SU-DHL-6 (cell line): ENCODE measurements around the gene PRSS35.

Experiments used
- H2AFZ ChIP-seq: fragments of 200-600 bp; sonication (generic); 2 replicates; pipeline ENCODE4 v1.6.1; 2014; ENCODE audit warnings: low read depth, mild to moderate bottlenecking, moderate library complexity, mixed read lengths, antibody characterized with exemption, low read length; ENCODE audit not compliant: severe bottlenecking
- H3F3A ChIP-seq: fragments of 200-600 bp; shearing (Covaris generic); 2 replicates; pipeline ENCODE4 v1.6.0; 2016; ENCODE audit warnings: antibody characterized with exemption, mild to moderate bottlenecking; ENCODE audit not compliant: insufficient read depth
- H3K27ac ChIP-seq: fragments of 200-600 bp; sonication (generic); 2 replicates; pipeline ENCODE4 v1.5.1; 2016; ENCODE audit warnings: low read depth, mild to moderate bottlenecking, low read length, moderate library complexity, mixed read lengths
- H3K27me3 ChIP-seq: fragments of 200-600 bp; sonication (generic), shearing (Covaris generic); 2 replicates; pipeline ENCODE4 v1.6.0; 2014; ENCODE audit warnings: mild to moderate bottlenecking, low read length
- H3K36me3 ChIP-seq: fragments of 200-600 bp; sonication (generic); 2 replicates; pipeline ENCODE4 v1.6.1; 2014; ENCODE audit warnings: mild to moderate bottlenecking, low read length, mixed read lengths
- H3K4me2 ChIP-seq: fragments of 300-600, 200-600 bp; shearing (Covaris generic), sonication (generic); 2 replicates; pipeline ENCODE4 v1.6.0; 2014; ENCODE audit warnings: low read length, low read depth, mild to moderate bottlenecking; ENCODE audit not compliant: poor library complexity, severe bottlenecking
- H3K4me3 ChIP-seq: fragments of 200-600 bp; sonication (generic); 2 replicates; pipeline ENCODE4 v1.5.1; 2014; ENCODE audit warnings: antibody characterized with exemption, low read length, mild to moderate bottlenecking, mixed read lengths; ENCODE audit not compliant: insufficient read depth, poor library complexity, severe bottlenecking
- H3K79me2 ChIP-seq: fragments of 200-600 bp; sonication (generic); 2 replicates; pipeline ENCODE4 v1.6.1; 2014; ENCODE audit warnings: mild to moderate bottlenecking, low read length, moderate library complexity; ENCODE audit not compliant: insufficient read depth
- H3K9ac ChIP-seq: fragments of 200-600 bp; sonication (generic); 2 replicates; pipeline ENCODE4 v1.7.0; 2014; ENCODE audit warnings: mild to moderate bottlenecking, low read length
- H3K9me2 ChIP-seq: fragments of 200-600 bp; sonication (generic); replicated peaks from 2 replicates; pipeline ENCODE4 v1.6.1; 2014; ENCODE audit warnings: low read length; ENCODE audit not compliant: insufficient read depth
- H3K9me3 ChIP-seq: fragments of 200-600 bp; sonication (generic); 2 replicates; pipeline ENCODE4 v1.6.1; 2014; ENCODE audit warnings: low read length, mixed read lengths; ENCODE audit not compliant: insufficient read depth
- H4K20me1 ChIP-seq: fragments of 200-600 bp; sonication (generic); 2 replicates; pipeline ENCODE4 v1.6.1; 2014; ENCODE audit warnings: low read depth, mild to moderate bottlenecking, antibody characterized with exemption, low read length, moderate library complexity, mixed read lengths
- EZH2phosphoT487 ChIP-seq: fragments of 200-600 bp; sonication (generic), shearing (Covaris generic); conservative IDR thresholded peaks from 2 replicates; pipeline ENCODE4 v1.6.1; 2018; ENCODE audit warnings: mild to moderate bottlenecking, antibody characterized with exemption, low read length, moderate library complexity, mixed read lengths
- TF ChIP-seq, protein P1 (sequence below): fragments of 200-600 bp; sonication (generic); IDR thresholded peaks from one replicate; pipeline ENCODE4 v1.5.1; 2017; ENCODE audit warnings: antibody characterized with exemption, mild to moderate bottlenecking, low read length, moderate library complexity; ENCODE audit not compliant: insufficient read depth, poor library complexity, severe bottlenecking

Gene PRSS35, protein sequence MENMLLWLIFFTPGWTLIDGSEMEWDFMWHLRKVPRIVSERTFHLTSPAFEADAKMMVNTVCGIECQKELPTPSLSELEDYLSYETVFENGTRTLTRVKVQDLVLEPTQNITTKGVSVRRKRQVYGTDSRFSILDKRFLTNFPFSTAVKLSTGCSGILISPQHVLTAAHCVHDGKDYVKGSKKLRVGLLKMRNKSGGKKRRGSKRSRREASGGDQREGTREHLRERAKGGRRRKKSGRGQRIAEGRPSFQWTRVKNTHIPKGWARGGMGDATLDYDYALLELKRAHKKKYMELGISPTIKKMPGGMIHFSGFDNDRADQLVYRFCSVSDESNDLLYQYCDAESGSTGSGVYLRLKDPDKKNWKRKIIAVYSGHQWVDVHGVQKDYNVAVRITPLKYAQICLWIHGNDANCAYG

DNA sequence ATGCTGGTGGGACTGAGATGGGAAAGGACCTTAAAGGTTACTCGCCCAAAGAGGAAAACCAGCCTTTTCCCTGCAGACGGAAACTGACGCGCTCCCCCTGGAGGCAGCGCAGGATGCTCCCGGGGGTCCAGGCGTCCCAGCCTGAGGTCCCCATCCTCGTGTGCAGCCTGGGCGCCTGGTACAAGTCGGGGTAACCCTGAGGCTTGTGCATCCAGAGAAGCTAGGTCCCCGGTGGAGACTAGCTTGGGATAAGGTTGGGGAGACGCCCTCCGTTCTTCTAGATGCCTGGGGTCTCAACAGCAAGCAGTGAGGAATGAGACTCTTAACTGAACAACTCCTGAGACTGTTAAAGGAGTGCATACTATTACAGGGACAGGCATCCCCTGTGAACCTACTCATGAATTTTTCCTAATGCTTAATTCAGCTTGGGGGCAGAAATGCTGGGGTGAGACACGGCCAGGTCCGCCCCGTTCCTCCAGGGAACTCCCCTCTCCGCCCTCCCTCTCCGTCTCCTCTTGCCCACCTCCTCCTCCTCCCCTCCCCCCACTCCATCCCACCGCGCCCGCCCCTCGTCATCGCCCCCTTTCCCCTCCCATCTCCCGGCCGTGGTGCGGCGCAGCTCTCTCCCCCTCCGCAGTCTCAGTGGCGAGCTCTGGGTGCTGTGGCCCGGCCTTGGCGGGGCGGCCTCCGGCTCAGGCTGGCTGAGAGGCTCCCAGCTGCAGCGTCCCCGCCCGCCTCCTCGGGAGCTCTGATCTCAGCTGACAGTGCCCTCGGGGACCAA, at the start of gene PRSS35:
PRSS35 (plus strand) TSS at position 634 of the 781 bp plus-strand sequence. CDS start 10,908 bp downstream, outside the sequence.
- Histone ChIP-seq H3K79me2 (no peaks in the 10 kb centered on the region), H3K4me2 (no peak within 1 kb of the TSS), H2AFZ (no peak within 1 kb of the TSS), H3K4me3 (no peak within 1 kb of the TSS), H3K9ac (no peak within 1 kb of the TSS), H3F3A (no peaks in the 10 kb centered on the region), H4K20me1 (no peaks in the 10 kb centered on the region), H3K36me3 (no peaks in the 10 kb centered on the region), H3K27ac (no peak within 1 kb of the TSS), H3K27me3 (no peaks in the 10 kb centered on the region), H3K9me2 (no peaks in the 10 kb centered on the region), H3K9me3 (no peaks in the 10 kb centered on the region)
- TF ChIP-seq, protein P1, sequence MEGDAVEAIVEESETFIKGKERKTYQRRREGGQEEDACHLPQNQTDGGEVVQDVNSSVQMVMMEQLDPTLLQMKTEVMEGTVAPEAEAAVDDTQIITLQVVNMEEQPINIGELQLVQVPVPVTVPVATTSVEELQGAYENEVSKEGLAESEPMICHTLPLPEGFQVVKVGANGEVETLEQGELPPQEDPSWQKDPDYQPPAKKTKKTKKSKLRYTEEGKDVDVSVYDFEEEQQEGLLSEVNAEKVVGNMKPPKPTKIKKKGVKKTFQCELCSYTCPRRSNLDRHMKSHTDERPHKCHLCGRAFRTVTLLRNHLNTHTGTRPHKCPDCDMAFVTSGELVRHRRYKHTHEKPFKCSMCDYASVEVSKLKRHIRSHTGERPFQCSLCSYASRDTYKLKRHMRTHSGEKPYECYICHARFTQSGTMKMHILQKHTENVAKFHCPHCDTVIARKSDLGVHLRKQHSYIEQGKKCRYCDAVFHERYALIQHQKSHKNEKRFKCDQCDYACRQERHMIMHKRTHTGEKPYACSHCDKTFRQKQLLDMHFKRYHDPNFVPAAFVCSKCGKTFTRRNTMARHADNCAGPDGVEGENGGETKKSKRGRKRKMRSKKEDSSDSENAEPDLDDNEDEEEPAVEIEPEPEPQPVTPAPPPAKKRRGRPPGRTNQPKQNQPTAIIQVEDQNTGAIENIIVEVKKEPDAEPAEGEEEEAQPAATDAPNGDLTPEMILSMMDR: no peak
- no peak for TF ChIP-seq EZH2phosphoT487

DNA sequence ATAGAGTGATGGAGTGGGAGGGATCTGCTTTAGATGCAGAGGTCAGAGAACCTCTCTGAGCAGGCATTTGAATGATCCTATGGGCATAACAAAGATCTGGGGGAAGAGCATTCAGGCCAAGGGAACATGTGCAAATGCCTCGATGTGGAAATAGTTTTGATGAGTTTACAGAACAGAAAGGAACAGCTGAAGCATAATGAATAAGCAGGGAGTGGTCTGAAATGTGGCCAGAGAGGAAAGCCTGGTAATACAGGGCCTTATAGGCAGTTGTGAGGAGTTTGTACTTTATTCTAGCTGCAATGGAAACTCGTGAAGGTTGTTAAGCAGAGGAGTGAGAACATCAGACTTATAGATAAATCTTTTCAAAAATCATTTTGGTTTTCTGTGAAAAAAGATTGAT, 48.4 kb upstream of the PRSS35 start:
- Histone ChIP-seq H3K9ac (no peak overlapping the region), H3F3A (no peaks in the 10 kb centered on the region), H3K9me2 (no peaks in the 10 kb centered on the region), H4K20me1 (no peaks in the 10 kb centered on the region), H3K79me2 (no peaks in the 10 kb centered on the region), H3K36me3 (no peaks in the 10 kb centered on the region), H3K27me3 (no peaks in the 10 kb centered on the region), H3K4me3 (no peak overlapping the region), H3K4me2 (no peak overlapping the region), H3K27ac (no peak overlapping the region), H2AFZ (no peak overlapping the region), H3K9me3 (no peaks in the 10 kb centered on the region)
- TF ChIP-seq EZH2phosphoT487: no peak
- TF ChIP-seq, protein P1: no peak

DNA sequence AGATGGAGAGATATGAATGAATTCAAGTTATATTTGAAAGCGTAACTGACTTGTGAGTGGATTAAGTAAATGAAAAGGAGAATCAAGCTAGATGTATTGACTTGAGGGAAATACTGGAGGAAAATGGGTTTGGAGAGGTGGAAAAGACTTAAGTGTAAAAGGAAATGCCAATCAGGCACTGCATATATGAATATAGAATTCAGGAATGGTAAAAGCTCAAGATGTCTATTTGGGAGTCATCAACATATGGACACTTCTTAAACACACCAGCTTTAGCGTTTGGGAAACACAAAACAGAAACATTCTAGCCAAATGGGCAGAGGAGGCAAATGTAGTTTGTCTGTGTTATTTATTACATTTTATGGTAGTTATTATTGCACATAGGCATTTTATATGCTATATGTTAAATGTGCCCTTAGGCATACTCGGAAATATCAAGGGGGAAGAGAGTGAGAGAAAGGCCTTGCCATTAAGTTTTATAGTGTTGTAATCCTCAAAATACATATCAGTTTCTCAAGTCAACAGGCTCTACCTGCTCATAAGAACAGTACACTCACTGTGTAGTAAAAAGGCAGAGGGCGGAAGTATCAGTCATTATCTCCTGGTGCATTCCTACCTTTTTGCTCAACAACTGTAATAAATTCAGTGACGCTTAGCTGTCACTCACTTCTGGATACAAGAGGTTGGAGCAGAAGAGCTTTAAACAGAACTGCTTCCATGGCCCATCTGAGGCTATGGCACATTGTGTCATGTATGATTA, 47.8 kb upstream of the PRSS35 start:
- H3K4me2 ChIP-seq: no peak overlapping the region

More for the DNA sequence above, 47.8 kb upstream of the PRSS35 start:
- no peak overlapping the region for H3K27ac ChIP-seq
- TF ChIP-seq EZH2phosphoT487: no peak
- TF ChIP-seq, protein P1: no peak
- H3K27me3 ChIP-seq: no peaks in the 10 kb centered on the region
- no peak overlapping the region for H2AFZ ChIP-seq
- H3K9me2 ChIP-seq: no peaks in the 10 kb centered on the region
- no peaks in the 10 kb centered on the region for H3F3A ChIP-seq
- H3K4me3 ChIP-seq: no peak overlapping the region
- H3K9ac ChIP-seq: no peak overlapping the region
- no peaks in the 10 kb centered on the region for H3K36me3 ChIP-seq
- no peaks in the 10 kb centered on the region for H4K20me1 ChIP-seq
- no peaks in the 10 kb centered on the region for H3K9me3 ChIP-seq
- H3K79me2 ChIP-seq: no peaks in the 10 kb centered on the region
